Measurements from ENCODE around the gene STK40.

GRCh38 chr1:36393686-36394085, 8.0 kb upstream of the STK40 start:
- no peak for TF ChIP-seq CTCF (IDR thresholded peaks at IDR 0.05; ENCODE audit: low read depth, low read length, poor library complexity, severe bottlenecking)
- no peak for TF ChIP-seq EZH2phosphoT487 (IDR thresholded peaks at IDR 0.05; ENCODE audit: borderline replicate concordance, low read length)

Data from DOHH2 (cell line).